ENCODE results near the gene CELA2A. TPM values are rescaled to one million over a fixed set of nuclear protein-coding genes. Genes with fewer than 3 reads are reported as not detected.

Gene CELA2A
- total RNA-seq, 6 donors from 2014 or later = 0.83 to 2.3 TPM; not detected in 4

- no peaks in the 10 kb centered on the region for H3K9me3 ChIP-seq
- no peak for DNase-seq
- TF ChIP-seq CTCF (IDR thresholded peaks at IDR 0.05) = no peak
- no peak for TF ChIP-seq EP300 (IDR thresholded peaks at IDR 0.05)
- no peak for TF ChIP-seq POLR2A (IDR thresholded peaks at IDR 0.05)
- TF ChIP-seq POLR2AphosphoS5 (IDR thresholded peaks at IDR 0.05) = no peak
- H3K4me3 ChIP-seq = no peak overlapping the region
- H3K36me3 ChIP-seq = no peaks in the 10 kb centered on the region
- 93 to 95% methylated on average over 14 of the region's 14 CpGs for WGBS, 2 donors
- no peaks in the 10 kb centered on the region for H3K27me3 ChIP-seq
- H3K4me1 ChIP-seq = no peaks in the 10 kb centered on the region
- H3K27ac ChIP-seq = no peak overlapping the region
- no peak for ATAC-seq (ENCODE audit: low FRiP score in 2 of 2)
Observed at GRCh38 chr1:15439325-15439724, 17.2 kb upstream of the CELA2A start.

- H3K4me3 ChIP-seq = no peak overlapping the region
- DNase-seq = no peak
- TF ChIP-seq CTCF (IDR thresholded peaks at IDR 0.05) = no peak
- TF ChIP-seq POLR2A (IDR thresholded peaks at IDR 0.05) = no peak
- TF ChIP-seq EP300 (IDR thresholded peaks at IDR 0.05) = no peak
- no peak for TF ChIP-seq POLR2AphosphoS5 (IDR thresholded peaks at IDR 0.05)
- H3K27ac ChIP-seq = no peak overlapping the region
- ATAC-seq (ENCODE audit: low FRiP score in 2 of 2) = no peak
- H3K4me1 ChIP-seq = no peaks in the 10 kb centered on the region
- no peaks in the 10 kb centered on the region for H3K36me3 ChIP-seq
- H3K27me3 ChIP-seq = no peaks in the 10 kb centered on the region
- whole genome bisulfite sequencing, 2 donors = 85 to 91% methylated on average over 4 to 13 of the region's 13 CpGs
- H3K9me3 ChIP-seq = no peaks in the 10 kb centered on the region
Observed at GRCh38 chr1:15440357-15440756, 16.2 kb upstream of the CELA2A start.

- Histone ChIP-seq H3K4me1 (no peaks in the 10 kb centered on the region), H3K27me3 (no peaks in the 10 kb centered on the region), H3K27ac (no peak overlapping the region), H3K4me3 (no peak overlapping the region), H3K9me3 (no peaks in the 10 kb centered on the region), H3K36me3 (no peaks in the 10 kb centered on the region)
- WGBS, 2 donors = 78 to 80% methylated on average over 6 of the region's 6 CpGs
- ATAC-seq (ENCODE audit: low FRiP score in 2 of 2) = no peak
- TF ChIP-seq EP300 (IDR thresholded peaks at IDR 0.05) (no peak), CTCF (IDR thresholded peaks at IDR 0.05) (no peak), POLR2A (IDR thresholded peaks at IDR 0.05) (no peak), POLR2AphosphoS5 (IDR thresholded peaks at IDR 0.05) (no peak)
- DNase-seq = no peak
Observed at GRCh38 chr1:15441247-15441646, 15.3 kb upstream of the CELA2A start.

- Histone ChIP-seq H3K9me3 (no peaks in the 10 kb centered on the region), H3K4me1 (no peaks in the 10 kb centered on the region), H3K4me3 (no peak overlapping the region), H3K27me3 (no peaks in the 10 kb centered on the region), H3K27ac (no peak overlapping the region), H3K36me3 (no peaks in the 10 kb centered on the region)
- no peak for TF ChIP-seq POLR2AphosphoS5 (IDR thresholded peaks at IDR 0.05)
- TF ChIP-seq CTCF (IDR thresholded peaks at IDR 0.05) = no peak
- no peak for TF ChIP-seq EP300 (IDR thresholded peaks at IDR 0.05)
- no peak for TF ChIP-seq POLR2A (IDR thresholded peaks at IDR 0.05)
- WGBS, 2 donors = 91% methylated on average over 8 of the region's 8 CpGs
- ATAC-seq (ENCODE audit: low FRiP score in 2 of 2) (no peak), DNase-seq (no peak)
Observed at GRCh38 chr1:15442119-15442518, 14.4 kb upstream of the CELA2A start.

- TF ChIP-seq POLR2A (IDR thresholded peaks at IDR 0.05) (no peak), EP300 (IDR thresholded peaks at IDR 0.05) (no peak), CTCF (IDR thresholded peaks at IDR 0.05) (no peak), POLR2AphosphoS5 (IDR thresholded peaks at IDR 0.05) (no peak)
- H3K27ac ChIP-seq = no peak overlapping the region
- H3K4me1 ChIP-seq = no peaks in the 10 kb centered on the region
- ATAC-seq (ENCODE audit: low FRiP score in 2 of 2) = no peak
- H3K4me3 ChIP-seq = no peak overlapping the region
- H3K36me3 ChIP-seq = no peaks in the 10 kb centered on the region
- 84% methylated on average over 5 of the region's 5 CpGs for WGBS, 2 donors
- H3K9me3 ChIP-seq = no peaks in the 10 kb centered on the region
- no peak for DNase-seq
- H3K27me3 ChIP-seq = no peaks in the 10 kb centered on the region
Observed at GRCh38 chr1:15442759-15443158, 13.8 kb upstream of the CELA2A start.

Data from upper lobe of left lung (tissue), 6 donors.